GM23248 (cell line): ENCODE results near the gene DENND1C. TPM values are rescaled to one million over a fixed set of nuclear protein-coding genes. Genes with fewer than 3 reads are reported as not detected.
"Not testable (repeated sequence)": the region's sequence is repeated elsewhere in the genome, so short reads cannot be mapped to it uniquely, and the experiment has no call there.

Experiments used
- DNase-seq: peaks from one replicate; pipeline ENCODE4 v3.0.0-alpha.2; 2015
- H2AFZ ChIP-seq: fragments of 200-600 bp; sonication (generic); 2 replicates; pipeline ENCODE4 v1.6.1; 2016; ENCODE audit warnings: antibody characterized with exemption
- H3F3A ChIP-seq: fragments of 200-600 bp; sonication (generic); 2 replicates; pipeline ENCODE4 v1.6.1; 2016; ENCODE audit warnings: mild to moderate bottlenecking, antibody characterized with exemption, mixed run types; ENCODE audit not compliant: insufficient read depth
- H3K27ac ChIP-seq: fragments of 200-600 bp; sonication (generic); 2 replicates; pipeline ENCODE4 v1.5.1; 2016; ENCODE audit warnings: mild to moderate bottlenecking
- H3K27me3 ChIP-seq: fragments of 200-600 bp; sonication (generic); replicated peaks from 2 replicates; pipeline ENCODE4 v1.6.1; 2016; ENCODE audit warnings: mild to moderate bottlenecking; ENCODE audit not compliant: insufficient read depth
- H3K36me3 ChIP-seq: fragments of 200-600 bp; sonication (generic); 2 replicates; pipeline ENCODE4 v1.6.1; 2016; ENCODE audit warnings: low read depth, mild to moderate bottlenecking
- H3K4me1 ChIP-seq: fragments of 200-600 bp; sonication (generic); 2 replicates; pipeline ENCODE4 v1.6.1; 2016; ENCODE audit warnings: mild to moderate bottlenecking; ENCODE audit not compliant: insufficient read depth
- H3K4me2 ChIP-seq: fragments of 200-600 bp; sonication (generic); one replicate; pipeline ENCODE4 v1.6.1; 2016; ENCODE audit warnings: mild to moderate bottlenecking; ENCODE audit not compliant: unreplicated experiment
- H3K4me3 ChIP-seq: fragments of 200-600 bp; sonication (generic); 2 replicates; pipeline ENCODE4 v1.5.1; 2016; ENCODE audit warnings: mild to moderate bottlenecking
- H3K79me2 ChIP-seq: fragments of 200-600 bp; sonication (generic); 2 replicates; pipeline ENCODE4 v1.6.1; 2016; ENCODE audit warnings: mild to moderate bottlenecking; ENCODE audit not compliant: insufficient read depth
- H3K9ac ChIP-seq: fragments of 200-600 bp; sonication (generic); 2 replicates; pipeline ENCODE4 v1.6.1; 2016; ENCODE audit warnings: mild to moderate bottlenecking
- H3K9me2 ChIP-seq: fragments of 200-600 bp; sonication (generic); 2 replicates; pipeline ENCODE4 v1.6.1; 2016; ENCODE audit warnings: mixed run types, mild to moderate bottlenecking, moderate library complexity; ENCODE audit not compliant: insufficient read depth
- H3K9me3 ChIP-seq: fragments of 200-600 bp; sonication (generic); one replicate; pipeline ENCODE4 v1.6.1; 2017; ENCODE audit warnings: low read depth
- H4K20me1 ChIP-seq: fragments of 200-600 bp; sonication (generic); 2 replicates; pipeline ENCODE4 v1.6.0; 2016; ENCODE audit not compliant: insufficient read depth
- EZH2 ChIP-seq: fragments of 200-600 bp; sonication (generic); IDR thresholded peaks from 2 replicates; pipeline ENCODE4 v1.6.1; 2018; ENCODE audit warnings: antibody characterized with exemption, mild to moderate bottlenecking; ENCODE audit not compliant: insufficient read depth, poor library complexity, severe bottlenecking
- EZH2phosphoT487 ChIP-seq: fragments of 200-600 bp; sonication (generic); IDR thresholded peaks from 2 replicates; pipeline ENCODE4 v1.6.1; 2018; ENCODE audit warnings: antibody characterized with exemption, moderate library complexity, mild to moderate bottlenecking, low read depth; ENCODE audit not compliant: insufficient read depth
- WGBS, 2 experiments: methylation state at CpG; one replicate each; pipeline ENCODE4 v1.1.6; 2015 to 2017; ENCODE audit warnings: low lambda C conversion rate in 2 of 2, low coverage in 1 of 2; ENCODE audit errors: missing lambda C conversion rate in 2 of 2; 5-methylcytosine and 5-hydroxymethylcytosine counted together
- in situ Hi-C: fragments of 300-500 bp; cut with MboI; formaldehyde crosslinking; loops from 2 replicates; pipeline ENCODE4 v1.15.0; 2020
- polyA plus RNA-seq: library from polyadenylated mRNA; unstranded; fragments of >200 nt; fragmentation: Nextera tagmentation; extraction: Ambion mirVana; gene quantifications from 2 replicates; pipeline ENCODE4 v1.2.1, GENCODE V29; 2016
- total RNA-seq: library from RNA; depleted of rRNA; stranded (reverse); fragments of >200 nt; shearing (Covaris generic); gene quantifications from 2 replicates; pipeline ENCODE4 v1.2.3, GENCODE V29; 2014

DENND1C gene
- total and polyA plus RNA-seq, 2 experiments from 2014 or later, result not detected

GRCh38 chr19:6510618-6511017, 29.0 kb upstream of the DENND1C start:
- Histone ChIP-seq H3K27me3 (no peaks in the 10 kb centered on the region), H3K9ac (no peak overlapping the region), H3K79me2 (no peaks in the 10 kb centered on the region), H3K4me2 (no peak overlapping the region), H3K9me3 (no peaks in the 10 kb centered on the region), H2AFZ (no peak overlapping the region), H3K36me3 (no peaks in the 10 kb centered on the region), H3K4me1 (no peaks in the 10 kb centered on the region), H3K9me2 (no peaks in the 10 kb centered on the region), H3F3A (no peaks in the 10 kb centered on the region), H3K27ac (no peak overlapping the region), H4K20me1 (no peaks in the 10 kb centered on the region), H3K4me3 (no peak overlapping the region)
- in situ Hi-C loops, result loop anchor here (10.0 kb wide), 1 partner anchor 354 kb away; no protein-coding TSS in a partner anchor
- 75 to 83% methylated on average over 7 of the region's 7 CpGs for WGBS, 2 experiments
- no peak for DNase-seq
- TF ChIP-seq EZH2phosphoT487 (no peak), EZH2 (no peak)

GRCh38 chr19:6509118-6509971, 27.8 kb upstream of the DENND1C start:
- WGBS, 2 experiments, result 18 to 24% methylated on average over 18 to 19 of the region's 20 CpGs
- Histone ChIP-seq H3K4me2 (no peak overlapping the region), H4K20me1 (no peaks in the 10 kb centered on the region), H3K36me3 (no peaks in the 10 kb centered on the region), H3K9me3 (no peaks in the 10 kb centered on the region), H3K27ac (no peak overlapping the region), H2AFZ (no peak overlapping the region; the same call in 1 of the 2 replicates), H3K4me3 (no peak overlapping the region), H3K9me2 (no peaks in the 10 kb centered on the region), H3K79me2 (no peaks in the 10 kb centered on the region), H3K27me3 (no peaks in the 10 kb centered on the region), H3K9ac (no peak overlapping the region), H3F3A (no peaks in the 10 kb centered on the region), H3K4me1 (no peaks in the 10 kb centered on the region)
- DNase-seq, result peak; percentile 40
- no peak for TF ChIP-seq EZH2
- TF ChIP-seq EZH2phosphoT487, result no peak
- in situ Hi-C loops, result no loop called here

- DNase-seq, H3K79me2 ChIP-seq, H3K4me2 ChIP-seq, H3K9ac ChIP-seq, H3K9me2 ChIP-seq, H3K4me3 ChIP-seq, in situ Hi-C loops, H3K27me3 ChIP-seq, H4K20me1 ChIP-seq, H3K27ac ChIP-seq, H3K9me3 ChIP-seq, H3F3A ChIP-seq, H2AFZ ChIP-seq, H3K4me1 ChIP-seq, H3K36me3 ChIP-seq: not testable (repeated sequence)
- 64 to 78% methylated on average over 9 of the region's 9 CpGs for WGBS, 2 experiments
Measured at GRCh38 chr19:6508028-6508771, 26.6 kb upstream of the DENND1C start.

- Histone ChIP-seq H4K20me1 (no peaks in the 10 kb centered on the region), H3K4me2 (no peak overlapping the region), H2AFZ (no peak overlapping the region), H3K79me2 (no peaks in the 10 kb centered on the region), H3K9ac (no peak overlapping the region), H3K4me1 (no peaks in the 10 kb centered on the region), H3K9me3 (no peaks in the 10 kb centered on the region), H3K4me3 (no peak overlapping the region), H3K9me2 (no peaks in the 10 kb centered on the region), H3K27me3 (peaks cover 32% of the 10 kb centered on the region), H3F3A (no peaks in the 10 kb centered on the region), H3K27ac (no peak overlapping the region), H3K36me3 (no peaks in the 10 kb centered on the region)
- WGBS, 2 experiments, result 75% methylated on average over 9 of the region's 9 CpGs
- TF ChIP-seq EZH2 (no peak), EZH2phosphoT487 (no peak)
- in situ Hi-C loops, result no loop called here
- no peak for DNase-seq
Measured at GRCh38 chr19:6503407-6504201, 22.0 kb upstream of the DENND1C start.
